GM19023 (cell line): Measurements from ENCODE around the gene SIGLEC7.
"Not testable (repeated sequence)": the region's sequence is repeated elsewhere in the genome, so short reads cannot be mapped to it uniquely, and the experiment has no call there.

Source experiments
- ATAC-seq: cut with Tn5 transposase; IDR thresholded peaks from one replicate; pipeline ENCODE4 v1.9.1; 2021; ENCODE audit warnings: mild to moderate bottlenecking, moderate library complexity; ENCODE audit not compliant: unreplicated experiment

Gene SIGLEC7

DNA sequence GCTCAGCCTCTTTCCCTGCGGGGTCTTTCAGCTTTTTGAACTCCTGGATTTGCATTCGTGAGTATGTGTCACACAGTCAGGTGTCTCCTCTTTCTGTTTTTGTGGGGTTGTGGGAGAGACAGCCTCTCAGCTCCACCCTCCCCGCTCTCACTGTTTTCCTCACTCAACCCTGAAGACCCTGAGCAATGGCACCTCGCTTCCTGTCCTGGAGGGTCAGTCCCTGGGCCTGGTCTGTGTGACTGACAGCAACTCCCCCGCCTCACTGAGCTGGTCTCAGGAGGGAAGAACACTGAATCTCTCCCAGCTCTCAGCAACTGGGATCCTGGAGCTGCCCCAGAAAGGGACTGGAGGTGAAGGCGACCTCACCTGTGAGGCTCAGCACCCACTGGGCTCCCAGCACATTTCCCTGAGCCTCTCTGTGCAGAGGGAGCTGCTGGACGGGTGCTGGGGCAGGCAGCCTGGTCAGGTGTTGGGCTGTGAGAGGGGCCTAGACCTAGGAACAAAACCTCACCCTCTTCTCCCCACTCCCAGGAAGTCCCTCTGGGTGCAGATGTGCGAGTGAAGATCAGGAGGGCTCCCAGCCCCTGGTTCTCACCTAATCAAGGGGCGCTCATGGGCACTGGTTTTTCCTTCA is 4.2 kb upstream of the SIGLEC7 start:
- no peak for ATAC-seq

GRCh38 chr19:51138549-51138979 is 3.5 kb upstream of the SIGLEC7 start:
- no peak for ATAC-seq

DNA sequence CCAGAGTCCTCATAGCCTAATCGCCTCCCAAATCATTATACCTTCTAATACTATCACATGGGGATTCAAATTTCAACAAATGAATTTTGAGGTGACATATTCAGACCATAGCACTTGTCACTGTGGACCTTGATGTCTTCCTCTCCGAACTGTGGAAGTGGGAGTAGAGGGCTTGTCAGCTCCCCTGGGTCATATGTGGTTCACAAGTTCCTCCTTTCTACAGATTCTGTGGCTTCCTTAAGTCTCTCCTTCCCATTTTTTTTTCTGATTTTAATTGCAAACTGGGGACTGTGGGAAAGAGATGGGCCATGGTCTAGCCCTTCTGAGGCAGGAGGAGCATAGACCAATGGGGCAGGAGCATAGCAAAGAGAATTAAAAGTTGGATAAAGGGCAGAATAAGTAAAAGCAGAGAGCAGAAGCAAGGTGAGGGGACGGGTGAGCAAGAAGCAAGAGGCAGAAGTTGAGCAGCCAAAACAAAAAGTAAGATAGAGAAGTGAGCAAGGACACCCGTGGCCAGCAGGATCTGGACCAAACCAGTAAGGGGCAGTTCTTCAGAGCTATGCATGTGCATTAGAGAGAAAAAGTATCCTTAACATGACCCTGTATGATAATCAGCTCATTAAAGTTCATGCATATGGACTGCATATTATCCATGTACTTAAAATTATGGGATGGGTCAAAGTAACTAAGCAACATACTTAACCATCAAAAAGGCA is 2.6 kb upstream of the SIGLEC7 start:
- ATAC-seq = no peak

DNA sequence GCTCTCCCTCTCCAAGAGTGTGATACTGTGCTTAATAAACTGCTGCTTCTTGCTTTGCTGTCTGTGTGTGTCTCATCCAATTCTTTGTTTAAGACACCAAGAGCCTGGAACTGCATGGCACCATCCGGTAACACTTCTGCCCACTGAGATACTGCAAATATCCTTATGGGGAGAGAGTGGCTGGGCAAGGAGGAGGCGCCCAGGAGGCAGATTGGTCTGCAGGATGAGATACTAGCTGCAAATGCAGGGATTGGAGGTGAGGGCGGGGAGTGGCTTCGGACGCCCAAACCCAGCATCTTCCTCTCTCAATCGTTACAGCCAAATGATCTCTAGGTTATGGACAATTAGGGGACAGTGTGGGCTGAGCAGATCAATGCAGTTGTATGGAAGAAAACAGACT is 1.7 kb upstream of the SIGLEC7 start:
- no peak for ATAC-seq

DNA sequence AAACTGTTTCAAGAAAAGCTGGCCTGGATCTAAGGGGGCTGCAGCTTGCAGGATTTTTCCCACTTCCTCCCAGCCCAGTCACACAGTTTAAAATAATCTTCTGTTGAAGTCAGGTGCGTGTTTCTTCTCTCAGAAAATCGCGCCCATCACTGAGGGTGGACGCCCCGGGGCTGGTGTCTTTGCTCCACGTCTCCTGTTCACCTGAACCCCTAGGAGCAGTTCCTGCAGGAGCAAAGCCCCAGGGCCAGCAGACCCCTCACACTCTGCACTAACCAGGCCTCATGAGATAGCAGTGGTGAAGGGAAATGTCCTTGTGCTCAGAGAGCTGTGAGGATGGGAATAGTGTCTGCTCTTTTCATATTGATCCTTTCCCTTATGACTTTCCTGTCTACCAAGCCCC is 920 bp upstream of the SIGLEC7 start:
- no peak for ATAC-seq

- ATAC-seq = not testable (repeated sequence)
Observed at GRCh38 chr19:51142809-51143475, 841 bp downstream of the SIGLEC7 start.

- no peak for ATAC-seq
Observed at GRCh38 chr19:51143486-51143885, 1.4 kb downstream of the SIGLEC7 start.

DNA sequence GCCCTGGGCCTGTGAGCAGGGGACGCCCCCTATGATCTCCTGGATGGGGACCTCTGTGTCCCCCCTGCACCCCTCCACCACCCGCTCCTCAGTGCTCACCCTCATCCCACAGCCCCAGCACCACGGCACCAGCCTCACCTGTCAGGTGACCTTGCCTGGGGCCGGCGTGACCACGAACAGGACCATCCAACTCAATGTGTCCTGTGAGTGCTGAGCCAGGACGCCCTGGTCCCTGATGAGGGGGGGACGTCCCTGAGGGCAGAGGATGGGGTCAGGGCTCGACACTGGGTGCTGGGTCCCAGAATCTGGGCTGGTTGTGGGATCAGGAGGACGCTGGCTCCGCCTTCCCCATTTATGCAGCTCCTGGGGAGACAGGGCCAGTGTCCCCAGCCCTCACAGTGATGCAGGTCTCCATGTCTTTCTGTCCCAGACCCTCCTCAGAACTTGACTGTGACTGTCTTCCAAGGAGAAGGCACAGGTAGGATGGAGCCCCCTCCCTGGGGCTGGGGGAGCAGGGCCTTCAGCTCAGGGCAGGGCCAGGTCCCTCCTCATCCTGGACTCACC is 2.5 kb downstream of the SIGLEC7 start:
- ATAC-seq = no peak

GRCh38 chr19:51145916-51146493 is 3.9 kb downstream of the SIGLEC7 start:
- no peak for ATAC-seq

- no peak for ATAC-seq
Observed at GRCh38 chr19:51146751-51147150, 4.7 kb downstream of the SIGLEC7 start.

DNA sequence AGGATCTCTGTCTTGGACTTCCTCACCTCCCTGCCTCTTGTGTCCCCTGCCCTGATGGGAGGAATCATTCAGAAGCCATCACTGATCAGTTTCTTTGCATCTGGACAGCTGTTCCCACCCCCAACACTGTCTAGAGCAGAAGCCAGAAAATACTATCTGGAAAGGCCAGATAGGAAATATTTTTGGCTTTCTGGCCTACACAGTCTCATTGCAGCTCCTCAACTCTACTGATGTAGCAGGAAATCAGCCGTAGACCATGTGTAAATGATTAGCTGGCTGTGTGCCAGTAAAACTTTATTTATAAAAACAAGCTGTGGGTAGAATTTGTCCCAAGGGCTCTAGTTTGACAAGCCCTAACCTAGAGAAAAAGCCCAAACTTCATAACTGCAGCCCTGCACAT is 5.6 kb downstream of the SIGLEC7 start:
- ATAC-seq = no peak

- ATAC-seq = no peak
Observed at GRCh38 chr19:51148580-51148979, 6.5 kb downstream of the SIGLEC7 start.

DNA sequence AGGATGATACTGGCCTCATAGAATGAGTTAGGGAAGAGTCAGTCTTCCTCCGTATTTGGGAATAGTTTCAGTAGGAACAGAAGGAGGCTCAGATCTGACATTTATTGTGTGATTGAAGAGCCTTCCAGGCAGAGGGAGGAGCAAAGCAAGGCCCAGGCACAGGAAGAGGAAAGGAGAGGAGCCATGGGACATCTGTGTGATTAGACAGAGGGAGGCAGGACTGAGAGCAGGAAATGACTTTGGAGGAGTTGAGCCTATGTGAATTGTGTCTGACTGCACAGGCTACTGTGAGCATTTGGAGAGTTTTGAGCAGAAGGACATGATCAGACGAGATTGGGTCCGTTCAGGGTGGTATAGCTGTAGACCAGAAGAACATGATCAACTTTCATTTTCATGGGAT is 8.5 kb downstream of the SIGLEC7 start:
- no peak for ATAC-seq

DNA sequence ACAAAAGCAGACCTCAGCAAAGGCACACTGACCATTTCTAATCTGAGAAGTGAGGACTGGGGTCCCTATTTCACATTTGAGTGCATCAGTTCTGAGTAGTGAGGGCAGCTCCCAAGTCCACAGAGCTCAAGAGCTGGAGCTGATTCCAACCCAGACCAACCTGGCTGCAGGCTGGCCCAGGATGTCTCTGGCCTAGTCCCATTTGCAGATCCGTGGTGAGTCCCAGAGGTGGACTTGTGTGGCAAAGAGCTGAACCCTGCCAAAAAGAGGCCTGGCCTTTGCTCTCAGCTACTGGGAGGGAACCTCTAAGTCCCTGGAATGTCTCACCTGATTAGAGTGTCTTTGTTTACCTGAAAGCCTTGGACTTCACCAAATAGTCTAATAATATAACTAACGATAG is 14.6 kb downstream of the SIGLEC7 start:
- ATAC-seq = no peak

GRCh38 chr19:51157265-51157664 is 15.2 kb downstream of the SIGLEC7 start:
- ATAC-seq = no peak

DNA sequence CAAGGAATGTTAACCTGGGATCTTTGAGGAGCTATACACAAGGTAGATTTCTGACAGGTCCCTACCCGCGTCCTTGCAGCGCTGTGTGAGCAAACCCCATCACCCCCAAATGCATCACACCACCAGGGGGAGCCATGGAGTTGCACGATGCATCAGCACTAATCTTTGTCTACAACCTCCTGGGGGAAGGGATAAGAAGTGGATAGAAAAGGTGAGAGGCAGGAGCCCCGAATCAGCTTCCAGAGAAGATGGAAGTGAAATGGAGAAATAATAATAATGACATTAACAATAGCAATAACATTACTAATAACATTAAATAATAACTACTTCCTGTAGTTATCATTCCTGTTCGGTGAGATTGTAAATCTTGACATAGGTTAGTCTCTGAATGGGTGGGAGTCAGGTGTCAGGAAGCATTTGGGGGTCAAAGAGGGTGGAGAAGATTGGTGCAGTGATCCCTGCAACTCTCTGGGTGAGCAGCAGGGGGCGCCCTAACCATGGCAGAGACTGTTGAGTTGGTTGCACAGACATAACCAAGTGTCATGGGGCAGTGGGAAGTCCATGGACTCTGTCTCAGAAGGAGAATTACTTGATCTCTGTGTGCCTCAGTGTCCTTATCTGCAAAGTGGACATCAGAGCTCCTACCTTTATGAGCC is 16.5 kb downstream of the SIGLEC7 start:
- no peak for ATAC-seq

- no peak for ATAC-seq
Observed at GRCh38 chr19:51159656-51160055, 17.6 kb downstream of the SIGLEC7 start.

DNA sequence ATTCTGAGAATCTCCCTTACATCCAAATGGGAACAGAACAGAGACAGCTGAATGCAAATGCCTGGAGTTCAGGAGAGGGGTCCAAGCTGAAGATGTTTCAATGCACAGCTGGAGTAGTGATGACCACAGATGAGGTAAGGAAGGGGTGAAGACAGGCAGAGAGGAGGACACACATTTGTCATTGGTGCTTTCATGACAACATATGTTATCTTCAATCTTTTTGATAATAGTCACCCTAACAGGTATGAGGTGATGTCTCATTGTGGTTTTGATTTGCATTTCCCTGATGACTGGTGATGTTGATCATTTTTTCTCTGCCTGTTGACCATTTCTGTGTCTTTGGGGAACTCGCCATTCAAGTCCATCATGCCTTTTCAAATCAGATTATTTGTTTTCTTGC is 19.2 kb downstream of the SIGLEC7 start:
- ATAC-seq = no peak

GRCh38 chr19:51161867-51162496 is 19.9 kb downstream of the SIGLEC7 start:
- ATAC-seq = no peak

GRCh38 chr19:51163257-51163656 is 21.2 kb downstream of the SIGLEC7 start:
- ATAC-seq = no peak

GRCh38 chr19:51164215-51164614 is 22.1 kb downstream of the SIGLEC7 start:
- ATAC-seq = no peak
